Testis (tissue), 2 donors: ENCODE results near the gene SURF6.

Experiments used
- CTCF ChIP-seq, 3 experiments: fragments of 450-650 bp in 2 of 3; fragments of 200-600 bp in 1 of 3; sonication (generic) in 1 of 3; IDR thresholded peaks; one replicate each; pipeline ENCODE4 v1.5.1; 2016 to 2019; ENCODE audit warnings: antibody characterized with exemption in 3 of 3, mild to moderate bottlenecking in 2 of 3, moderate library complexity in 1 of 3
- POLR2A ChIP-seq: fragments of 450-650 bp; IDR thresholded peaks from one replicate; pipeline ENCODE4 v1.6.1; 2017; ENCODE audit warnings: antibody characterized with exemption, mild to moderate bottlenecking, moderate library complexity

- TF ChIP-seq POLR2A (no peak), CTCF (IDR thresholded peaks at IDR 0.05) (no peak)
Observed at GRCh38 chr9:133301253-133302230, 34.4 kb downstream of the SURF6 start.
